ENCODE results near the gene RAB27A.

RAB27A gene

GRCh38 chr15:55289746-55290527 lies at the start of gene RAB27A:
RAB27A (minus strand) TSS chr15:55289813; CDS start chr15:55234934, 54,879 bp downstream.
- H3K4me1 ChIP-seq (ENCODE audit: control insufficient read depth, insufficient read depth, low read length): peaks cover 8% of the 10 kb centered on the region
- H3K9ac ChIP-seq (ENCODE audit: low read length in 2 of 2): peak within 1 kb of the TSS; percentile 91 to 98
- peak within 1 kb of the TSS; percentile 91 to 95 for H3K4me3 ChIP-seq (ENCODE audit: low read length in 2 of 2)
- no peaks in the 10 kb centered on the region for H3K27me3 ChIP-seq (ENCODE audit: control insufficient read depth in 1 of 2, insufficient read depth in 2 of 2, low read length in 2 of 2)
- no peaks in the 10 kb centered on the region for H3K36me3 ChIP-seq (ENCODE audit: control insufficient read depth in 2 of 2, insufficient read depth in 2 of 2, low read length in 2 of 2)
- peak within 1 kb of the TSS; percentile 86 for H3K27ac ChIP-seq (ENCODE audit: low read length)
- no peaks in the 10 kb centered on the region for H3K9me3 ChIP-seq (ENCODE audit: control insufficient read depth in 2 of 2, low read length in 2 of 2)

DNA sequence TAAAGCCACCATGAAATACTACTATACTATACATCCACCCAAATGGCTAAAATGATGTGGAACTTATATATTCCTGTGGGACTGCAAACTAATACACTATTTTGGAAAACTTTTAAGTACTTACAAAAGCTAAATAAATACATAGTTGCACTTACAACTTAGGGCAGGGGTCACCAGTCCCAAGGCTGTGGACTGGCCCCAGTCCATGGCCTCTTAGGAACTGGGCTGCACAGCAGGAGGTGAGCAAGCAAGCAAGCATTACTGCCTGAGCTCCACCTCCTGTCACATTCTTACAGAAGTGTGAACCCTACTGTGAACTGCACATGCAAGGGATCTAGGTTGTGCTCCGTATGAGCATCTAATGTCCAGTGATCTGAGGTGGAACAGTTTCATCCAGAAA lies 47.5 kb upstream of the RAB27A start:
- Histone ChIP-seq H3K4me3 (ENCODE audit: low read length in 2 of 2) (no peak overlapping the region), H3K36me3 (ENCODE audit: control insufficient read depth in 2 of 2, insufficient read depth in 2 of 2, low read length in 2 of 2) (peaks cover 12 to 14% of the 10 kb centered on the region in 2 donors), H3K27me3 (ENCODE audit: control insufficient read depth in 1 of 2, insufficient read depth in 2 of 2, low read length in 2 of 2) (no peaks in the 10 kb centered on the region), H3K9me3 (ENCODE audit: control insufficient read depth in 2 of 2, low read length in 2 of 2) (no peaks in the 10 kb centered on the region), H3K9ac (ENCODE audit: low read length in 2 of 2) (no peak overlapping the region), H3K27ac (ENCODE audit: low read length) (no peak overlapping the region), H3K4me1 (ENCODE audit: control insufficient read depth, insufficient read depth, low read length) (no peaks in the 10 kb centered on the region)

- Histone ChIP-seq H3K27ac (ENCODE audit: low read length) (no peak overlapping the region), H3K9me3 (ENCODE audit: control insufficient read depth in 2 of 2, low read length in 2 of 2) (no peaks in the 10 kb centered on the region), H3K9ac (ENCODE audit: low read length in 2 of 2) (no peak overlapping the region), H3K4me1 (ENCODE audit: control insufficient read depth, insufficient read depth, low read length) (no peaks in the 10 kb centered on the region), H3K4me3 (ENCODE audit: low read length in 2 of 2) (no peak overlapping the region), H3K36me3 (ENCODE audit: control insufficient read depth in 2 of 2, insufficient read depth in 2 of 2, low read length in 2 of 2) (peaks cover 15 to 25% of the 10 kb centered on the region in 2 donors), H3K27me3 (ENCODE audit: control insufficient read depth in 1 of 2, insufficient read depth in 2 of 2, low read length in 2 of 2) (no peaks in the 10 kb centered on the region)
Observed at GRCh38 chr15:55334997-55335396, 45.4 kb upstream of the RAB27A start.

GRCh38 chr15:55334371-55334770 lies 44.8 kb upstream of the RAB27A start:
- Histone ChIP-seq H3K4me1 (ENCODE audit: control insufficient read depth, insufficient read depth, low read length) (no peaks in the 10 kb centered on the region), H3K9me3 (ENCODE audit: control insufficient read depth in 2 of 2, low read length in 2 of 2) (no peaks in the 10 kb centered on the region)

GRCh38 chr15:55327387-55327786 lies 37.8 kb upstream of the RAB27A start:
- Histone ChIP-seq H3K27ac (ENCODE audit: low read length) (no peak overlapping the region), H3K4me1 (ENCODE audit: control insufficient read depth, insufficient read depth, low read length) (no peaks in the 10 kb centered on the region), H3K27me3 (ENCODE audit: control insufficient read depth in 1 of 2, insufficient read depth in 2 of 2, low read length in 2 of 2) (no peaks in the 10 kb centered on the region), H3K36me3 (ENCODE audit: control insufficient read depth in 2 of 2, insufficient read depth in 2 of 2, low read length in 2 of 2) (peaks cover 2 to 19% of the 10 kb centered on the region in 2 donors), H3K9ac (ENCODE audit: low read length in 2 of 2) (no peak overlapping the region), H3K4me3 (ENCODE audit: low read length in 2 of 2) (no peak overlapping the region), H3K9me3 (ENCODE audit: control insufficient read depth in 2 of 2, low read length in 2 of 2) (no peaks in the 10 kb centered on the region)

More at GRCh38 chr15:55334371-55334770, 44.8 kb upstream of the RAB27A start:
- no peak overlapping the region for H3K9ac ChIP-seq (ENCODE audit: low read length in 2 of 2)
- no peaks in the 10 kb centered on the region for H3K27me3 ChIP-seq (ENCODE audit: control insufficient read depth in 1 of 2, insufficient read depth in 2 of 2, low read length in 2 of 2)
- H3K27ac ChIP-seq (ENCODE audit: low read length): no peak overlapping the region
- peaks cover 15 to 26% of the 10 kb centered on the region in 2 donors for H3K36me3 ChIP-seq (ENCODE audit: control insufficient read depth in 2 of 2, insufficient read depth in 2 of 2, low read length in 2 of 2)
- no peak overlapping the region for H3K4me3 ChIP-seq (ENCODE audit: low read length in 2 of 2)

- H3K9me3 ChIP-seq (ENCODE audit: control insufficient read depth in 2 of 2, low read length in 2 of 2): no peaks in the 10 kb centered on the region
- no peak overlapping the region for H3K4me3 ChIP-seq (ENCODE audit: low read length in 2 of 2)
- peaks cover 5% of the 10 kb centered on the region for H3K4me1 ChIP-seq (ENCODE audit: control insufficient read depth, insufficient read depth, low read length)
- peaks cover 0 to 4% of the 10 kb centered on the region in 2 donors for H3K36me3 ChIP-seq (ENCODE audit: control insufficient read depth in 2 of 2, insufficient read depth in 2 of 2, low read length in 2 of 2)
- no peak overlapping the region for H3K27ac ChIP-seq (ENCODE audit: low read length)
- H3K27me3 ChIP-seq (ENCODE audit: control insufficient read depth in 1 of 2, insufficient read depth in 2 of 2, low read length in 2 of 2): no peaks in the 10 kb centered on the region
- no peak overlapping the region for H3K9ac ChIP-seq (ENCODE audit: low read length in 2 of 2)
Observed at GRCh38 chr15:55322467-55322866, 32.9 kb upstream of the RAB27A start.

DNA sequence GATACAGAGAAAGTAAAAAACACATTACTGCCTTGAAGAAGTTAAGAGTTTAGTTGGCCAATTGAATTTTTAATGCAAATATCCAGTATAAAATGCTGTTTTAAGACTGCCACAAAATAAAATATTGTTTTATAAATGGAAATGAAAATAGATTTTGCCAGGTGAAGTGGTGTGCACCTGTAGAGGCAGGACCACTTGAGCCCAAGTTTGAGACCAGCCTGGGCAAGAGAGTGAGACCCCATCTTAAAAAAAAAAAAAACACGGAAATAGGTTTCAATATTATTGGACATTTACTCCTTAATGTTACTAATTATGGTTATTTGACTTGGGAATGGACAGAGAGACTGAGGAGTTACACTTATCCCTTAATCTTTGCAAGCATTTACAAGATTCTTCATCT lies 31.4 kb upstream of the RAB27A start:
- no peaks in the 10 kb centered on the region for H3K9me3 ChIP-seq (ENCODE audit: control insufficient read depth in 2 of 2, low read length in 2 of 2)
- no peak overlapping the region for H3K4me3 ChIP-seq (ENCODE audit: low read length in 2 of 2)
- H3K9ac ChIP-seq (ENCODE audit: low read length in 2 of 2): no peak overlapping the region
- no peaks in the 10 kb centered on the region for H3K27me3 ChIP-seq (ENCODE audit: control insufficient read depth in 1 of 2, insufficient read depth in 2 of 2, low read length in 2 of 2)
- peaks cover 0 to 3% of the 10 kb centered on the region in 2 donors for H3K36me3 ChIP-seq (ENCODE audit: control insufficient read depth in 2 of 2, insufficient read depth in 2 of 2, low read length in 2 of 2)
- H3K27ac ChIP-seq (ENCODE audit: low read length): no peak overlapping the region
- H3K4me1 ChIP-seq (ENCODE audit: control insufficient read depth, insufficient read depth, low read length): peaks cover 7% of the 10 kb centered on the region

GRCh38 chr15:55320238-55320550 lies 30.6 kb upstream of the RAB27A start:
- Histone ChIP-seq H3K4me3 (ENCODE audit: low read length in 2 of 2) (peak overlapping the region in 1 of 2 donors; percentile 31), H3K27me3 (ENCODE audit: control insufficient read depth in 1 of 2, insufficient read depth in 2 of 2, low read length in 2 of 2) (no peaks in the 10 kb centered on the region), H3K27ac (ENCODE audit: low read length) (no peak overlapping the region), H3K9ac (ENCODE audit: low read length in 2 of 2) (peak overlapping the region in 1 of 2 donors; percentile 48), H3K4me1 (ENCODE audit: control insufficient read depth, insufficient read depth, low read length) (peaks cover 7% of the 10 kb centered on the region), H3K9me3 (ENCODE audit: control insufficient read depth in 2 of 2, low read length in 2 of 2) (no peaks in the 10 kb centered on the region), H3K36me3 (ENCODE audit: control insufficient read depth in 2 of 2, insufficient read depth in 2 of 2, low read length in 2 of 2) (peaks cover 0 to 3% of the 10 kb centered on the region in 2 donors)

DNA sequence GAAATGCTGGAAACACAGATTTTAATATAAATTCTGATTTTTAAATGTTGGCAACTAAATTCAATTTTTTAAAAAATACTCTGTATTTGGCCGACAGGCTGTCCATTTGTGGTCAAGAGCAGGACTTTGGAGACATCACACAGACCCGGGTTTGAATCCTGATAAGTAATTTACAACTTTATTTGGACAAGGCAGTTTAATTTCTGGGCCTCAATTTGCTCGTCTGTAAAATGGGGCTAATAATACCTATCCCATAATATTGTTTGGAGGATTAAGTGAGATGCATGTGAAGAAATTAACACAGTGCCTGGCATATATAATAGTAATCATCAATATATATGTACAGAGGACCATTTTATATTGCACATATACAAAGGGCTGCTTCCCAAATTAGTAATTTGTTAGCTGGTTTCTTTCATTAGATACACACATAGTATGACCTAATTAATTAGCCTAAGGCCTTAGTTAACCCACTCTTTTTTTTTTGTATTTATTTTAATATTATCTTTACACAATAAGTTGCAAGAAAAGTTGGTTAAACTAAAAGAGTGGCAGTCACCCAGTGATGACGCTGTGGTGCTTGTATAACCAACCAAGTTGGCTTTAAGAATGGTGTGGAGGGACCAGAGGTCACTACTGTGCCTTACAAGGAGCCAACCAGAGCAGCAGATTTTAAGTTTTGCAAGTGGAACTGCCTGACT lies 30.1 kb upstream of the RAB27A start:
- no peaks in the 10 kb centered on the region for H3K9me3 ChIP-seq (ENCODE audit: control insufficient read depth in 2 of 2, low read length in 2 of 2)
- peaks cover 0 to 3% of the 10 kb centered on the region in 2 donors for H3K36me3 ChIP-seq (ENCODE audit: control insufficient read depth in 2 of 2, insufficient read depth in 2 of 2, low read length in 2 of 2)
- peak overlapping the region; percentile 97 to 99 for H3K9ac ChIP-seq (ENCODE audit: low read length in 2 of 2)
- peak overlapping the region; percentile 90 for H3K27ac ChIP-seq (ENCODE audit: low read length)
- peaks cover 7% of the 10 kb centered on the region for H3K4me1 ChIP-seq (ENCODE audit: control insufficient read depth, insufficient read depth, low read length)
- H3K4me3 ChIP-seq (ENCODE audit: low read length in 2 of 2): peak overlapping the region; percentile 97 to 100
- no peaks in the 10 kb centered on the region for H3K27me3 ChIP-seq (ENCODE audit: control insufficient read depth in 1 of 2, insufficient read depth in 2 of 2, low read length in 2 of 2)

DNA sequence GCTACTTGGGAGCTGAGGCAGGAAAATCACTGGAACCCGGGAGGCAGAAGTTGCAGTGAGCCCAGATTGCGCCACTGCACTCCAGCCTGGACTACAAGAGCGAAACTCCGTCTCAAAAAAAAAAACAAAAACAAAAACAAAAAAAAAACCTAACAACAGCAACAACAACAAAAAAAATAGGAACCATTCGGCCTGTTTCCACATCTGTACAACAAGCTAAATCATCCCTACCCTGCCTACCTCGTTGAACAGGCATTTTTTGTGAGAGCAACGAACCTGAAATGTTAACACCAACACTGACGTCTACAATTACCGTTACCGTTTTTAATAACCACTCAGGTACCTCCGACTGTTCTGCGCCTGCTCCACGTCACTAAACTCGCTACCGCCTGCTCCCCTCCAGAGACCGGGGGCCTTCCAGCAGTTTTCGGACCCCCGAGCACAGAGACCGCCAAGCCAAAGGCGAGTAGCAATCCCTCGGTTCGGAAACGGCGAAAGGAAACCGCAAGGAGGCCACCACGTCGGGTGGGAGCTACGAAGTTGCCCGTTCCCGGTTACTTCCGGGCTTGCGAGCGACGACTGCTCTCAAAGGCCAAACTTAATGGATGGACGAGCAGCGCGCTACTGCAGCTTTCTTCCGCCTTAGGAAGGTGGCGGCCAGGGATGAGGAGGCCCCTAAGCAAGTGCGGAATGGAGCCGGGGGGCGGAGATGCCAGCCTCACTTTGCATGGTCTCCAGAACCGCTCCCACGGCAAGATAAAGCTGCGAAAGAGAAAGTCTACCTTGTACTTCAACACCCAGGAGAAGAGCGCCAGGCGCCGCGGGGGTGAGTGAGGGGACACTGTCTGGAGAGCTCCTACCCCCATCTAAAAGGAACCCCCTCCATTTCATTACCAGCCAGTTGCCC lies 29.2 kb upstream of the RAB27A start, which contains the start of the genes PIGB and PIGBOS1:
TSS of gene PIGB (plus strand) at position 635 of the 907 bp plus-strand sequence. CDS start at position 664, 29 bp downstream.
TSS of gene PIGBOS1 (minus strand) at position 536 of the 907 bp plus-strand sequence. CDS start 1,331 bp downstream, outside the sequence.
- H3K36me3 ChIP-seq (ENCODE audit: control insufficient read depth in 2 of 2, insufficient read depth in 2 of 2, low read length in 2 of 2): peaks cover 0 to 3% of the 10 kb centered on the region in 2 donors
- H3K4me1 ChIP-seq (ENCODE audit: control insufficient read depth, insufficient read depth, low read length): peaks cover 7% of the 10 kb centered on the region
- H3K9ac ChIP-seq (ENCODE audit: low read length in 2 of 2): peak within 1 kb of the TSS; percentile 97 to 99
- H3K4me3 ChIP-seq (ENCODE audit: low read length in 2 of 2): peak within 1 kb of the TSS; percentile 97 to 100
- H3K27me3 ChIP-seq (ENCODE audit: control insufficient read depth in 1 of 2, insufficient read depth in 2 of 2, low read length in 2 of 2): no peaks in the 10 kb centered on the region
- no peaks in the 10 kb centered on the region for H3K9me3 ChIP-seq (ENCODE audit: control insufficient read depth in 2 of 2, low read length in 2 of 2)
- H3K27ac ChIP-seq (ENCODE audit: low read length): peak within 1 kb of the TSS; percentile 90

Data from stomach smooth muscle (tissue), 2 donors.